Activated CD4-positive, alpha-beta T cell treated with anti-CD3 and anti-CD28 coated beads for 1 hour (primary cell): ENCODE results near the gene U2AF1L4.
"Not testable (repeated sequence)": the region's sequence is repeated elsewhere in the genome, so short reads cannot be mapped to it uniquely, and the experiment has no call there.

Experiments
- DNase-seq: peaks from one replicate; pipeline ENCODE4 v3.0.0-alpha.2; 2020

U2AF1L4 gene

GRCh38 chr19:35739275-35740107, 5.7 kb downstream of the U2AF1L4 start:
- no peak for DNase-seq

DNA sequence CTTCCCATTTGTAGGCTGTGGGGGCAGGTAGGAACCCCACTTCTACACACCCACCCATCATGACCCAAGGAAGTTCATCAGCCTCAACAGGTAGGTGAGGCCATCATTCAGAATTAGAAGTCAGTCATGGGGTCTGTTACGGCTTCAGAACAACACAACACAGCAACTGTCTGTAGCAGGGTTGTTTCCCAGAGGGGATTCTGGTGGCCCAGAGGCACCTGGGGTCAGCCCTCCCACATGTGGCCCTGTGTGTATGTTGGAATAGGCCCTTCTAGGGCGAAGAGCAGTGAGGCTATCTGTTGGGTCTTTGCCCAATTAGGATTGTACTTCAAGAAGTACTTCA, 6.4 kb downstream of the U2AF1L4 start:
- no peak for DNase-seq

- no peak for DNase-seq
Measured at GRCh38 chr19:35738021-35738886, 7.0 kb downstream of the U2AF1L4 start.

DNA sequence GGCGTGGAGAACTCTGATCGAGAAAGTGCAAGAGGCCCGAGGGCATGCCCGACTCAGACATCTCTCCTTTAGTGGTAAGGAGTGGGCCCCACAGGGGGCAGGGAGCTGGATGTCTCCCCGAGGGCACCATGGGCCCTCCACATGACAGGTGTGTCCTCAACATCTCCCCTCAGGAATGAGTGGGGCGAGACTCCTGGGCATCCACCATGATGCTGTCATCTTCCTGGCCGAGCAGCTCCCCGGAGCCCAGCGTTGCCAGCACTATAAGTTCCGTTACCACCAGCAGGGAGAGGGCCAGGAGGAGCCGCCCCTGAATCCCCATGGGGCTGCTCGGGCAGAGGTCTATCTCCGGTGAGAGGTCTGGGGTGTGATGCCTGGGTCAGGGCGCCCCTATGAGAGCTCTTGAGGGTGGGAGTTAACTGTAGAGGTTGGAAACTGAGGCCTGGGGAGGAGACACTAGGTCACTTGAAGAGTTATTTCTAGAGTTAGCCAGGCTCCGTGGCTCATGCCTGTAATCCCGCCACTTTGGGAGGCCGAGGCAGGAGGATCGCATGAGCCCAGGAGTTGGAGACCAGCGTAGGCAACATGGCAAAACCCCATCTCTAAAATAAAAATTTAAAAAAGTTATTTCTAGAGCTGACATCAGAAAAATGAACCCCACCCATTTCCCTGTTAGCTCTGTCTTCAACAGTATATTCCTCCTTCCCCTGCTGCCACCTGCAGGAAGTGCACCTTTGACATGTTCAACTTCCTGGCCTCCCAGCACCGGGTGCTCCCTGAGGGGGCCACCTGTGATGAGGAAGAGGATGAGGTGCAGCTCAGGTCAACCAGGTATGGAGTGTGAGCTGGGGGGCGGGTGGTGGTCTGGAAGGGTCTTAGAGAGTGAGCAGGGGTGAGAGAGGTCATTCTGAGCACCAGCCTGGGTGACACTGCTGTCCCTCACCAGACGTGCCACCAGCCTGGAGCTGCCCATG, 8.0 kb downstream of the U2AF1L4 start:
- no peak for DNase-seq

- no peak for DNase-seq
Measured at GRCh38 chr19:35734889-35735288, 10.3 kb downstream of the U2AF1L4 start.

- DNase-seq: no peak
Measured at GRCh38 chr19:35734273-35734672, 10.9 kb downstream of the U2AF1L4 start.

- no peak for DNase-seq
Measured at GRCh38 chr19:35733180-35734125, 11.8 kb downstream of the U2AF1L4 start.

DNA sequence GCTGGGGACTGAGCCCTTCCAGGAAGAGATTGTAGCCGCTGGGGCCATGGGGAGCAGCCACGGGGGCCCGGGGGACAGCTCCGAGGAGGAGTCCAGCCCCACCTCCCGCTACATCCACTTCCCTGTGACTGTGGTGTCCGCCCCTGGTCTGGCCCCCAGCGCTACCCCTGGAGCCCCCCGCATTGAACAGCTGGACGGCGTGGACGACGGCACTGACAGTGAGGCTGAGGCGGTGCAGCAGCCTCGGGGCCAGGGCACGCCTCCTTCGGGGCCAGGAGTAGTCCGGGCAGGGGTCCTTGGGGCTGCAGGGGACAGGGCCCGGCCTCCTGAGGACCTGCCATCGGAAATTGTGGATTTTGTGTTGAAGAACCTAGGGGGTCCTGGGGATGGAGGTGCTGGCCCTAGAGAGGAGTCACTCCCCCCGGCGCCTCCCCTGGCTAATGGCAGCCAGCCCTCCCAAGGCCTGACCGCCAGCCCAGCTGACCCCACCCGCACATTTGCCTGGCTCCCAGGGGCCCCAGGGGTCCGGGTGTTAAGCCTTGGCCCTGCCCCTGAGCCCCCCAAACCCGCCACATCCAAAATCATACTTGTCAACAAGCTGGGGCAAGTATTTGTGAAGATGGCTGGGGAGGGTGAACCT, 12.6 kb downstream of the U2AF1L4 start:
- DNase-seq: no peak

DNA sequence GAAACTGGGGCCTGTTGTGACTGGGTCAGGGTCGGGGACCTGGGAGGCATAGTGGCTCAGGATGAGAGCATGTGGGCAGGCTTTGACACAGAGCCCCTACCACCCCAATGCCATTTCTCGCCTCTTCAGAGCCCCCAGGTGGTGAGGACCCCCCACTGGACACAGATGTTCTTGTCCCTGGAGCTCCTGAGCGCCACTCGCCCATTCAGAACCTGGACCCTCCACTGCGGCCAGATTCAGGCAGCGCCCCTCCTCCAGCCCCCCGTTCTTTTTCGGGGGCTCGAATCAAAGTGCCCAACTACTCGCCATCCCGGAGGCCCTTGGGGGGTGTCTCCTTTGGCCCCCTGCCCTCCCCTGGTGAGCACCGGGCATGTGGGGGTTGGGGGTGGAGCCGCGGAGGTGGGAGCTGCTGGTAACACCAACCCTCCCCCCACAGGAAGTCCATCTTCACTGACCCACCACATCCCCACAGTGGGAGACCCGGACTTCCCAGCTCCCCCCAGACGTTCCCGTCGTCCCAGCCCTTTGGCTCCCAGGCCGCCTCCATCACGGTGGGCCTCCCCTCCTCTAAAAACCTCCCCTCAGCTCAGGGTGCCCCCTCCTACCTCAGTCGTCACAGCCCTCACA, 13.3 kb downstream of the U2AF1L4 start:
- DNase-seq: no peak

DNA sequence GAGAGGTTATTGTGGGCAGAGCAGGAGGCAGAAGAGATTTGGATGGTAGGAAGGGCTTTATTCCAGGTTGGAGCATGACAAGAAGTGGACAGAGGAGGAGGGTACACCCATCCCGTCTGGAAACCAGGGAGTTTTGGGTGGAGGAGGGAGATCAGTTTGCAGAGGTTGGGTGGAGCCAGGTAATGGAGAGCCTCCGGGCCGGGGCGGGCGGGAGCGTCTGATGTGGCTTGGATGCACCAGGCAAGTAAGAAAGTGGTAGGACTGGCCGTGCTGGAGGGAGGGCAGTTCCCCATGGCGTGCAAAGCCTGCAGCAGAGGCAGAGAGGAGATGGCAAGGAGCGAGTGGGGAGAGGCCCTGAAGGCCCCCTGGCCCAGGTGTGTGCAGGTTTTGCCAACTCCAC, 13.9 kb downstream of the U2AF1L4 start:
- no peak for DNase-seq

DNA sequence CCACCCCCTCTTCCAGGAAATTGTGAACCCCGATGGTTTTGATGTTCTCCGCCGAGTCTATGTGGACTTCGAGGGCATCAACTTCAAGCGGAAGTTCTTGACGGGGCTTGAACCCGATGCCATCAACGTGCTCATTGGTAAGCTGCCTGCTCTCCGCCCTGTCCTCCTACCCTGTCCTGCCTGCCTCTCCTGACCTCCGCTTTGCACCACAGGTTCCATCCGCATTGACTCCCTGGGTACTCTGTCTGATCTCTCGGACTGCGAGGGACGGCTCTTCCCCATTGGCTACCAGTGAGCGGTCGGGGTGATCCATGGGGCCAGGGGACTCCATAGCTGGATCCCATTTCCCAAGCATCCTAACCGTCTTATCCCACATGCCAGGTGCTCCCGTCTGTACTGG, 14.9 kb downstream of the U2AF1L4 start:
- DNase-seq: no peak

GRCh38 chr19:35729763-35730162, 15.5 kb downstream of the U2AF1L4 start:
- no peak for DNase-seq

DNA sequence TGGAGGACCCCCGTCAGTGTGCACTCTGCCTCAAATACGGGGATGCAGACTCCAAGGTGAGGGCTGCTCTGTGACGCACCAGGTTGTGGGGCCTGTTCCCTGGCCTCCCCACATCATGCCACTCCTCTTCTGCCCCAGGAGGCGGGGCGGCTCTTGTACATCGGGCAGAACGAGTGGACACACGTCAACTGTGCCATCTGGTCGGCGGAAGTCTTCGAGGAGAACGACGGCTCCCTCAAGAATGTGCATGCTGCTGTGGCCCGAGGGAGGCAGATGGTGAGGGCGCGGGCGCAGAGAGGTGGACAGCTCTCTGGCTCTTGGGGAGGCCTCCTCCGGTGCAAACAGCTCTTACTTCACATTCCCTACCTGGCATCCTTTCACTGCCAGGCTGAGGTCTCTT, 16.2 kb downstream of the U2AF1L4 start:
- DNase-seq: no peak

GRCh38 chr19:35727956-35728706, 17.1 kb downstream of the U2AF1L4 start:
- DNase-seq: no peak

- DNase-seq: no peak
Measured at GRCh38 chr19:35727053-35727955, 17.9 kb downstream of the U2AF1L4 start.

GRCh38 chr19:35725216-35725861, 19.9 kb downstream of the U2AF1L4 start:
- DNase-seq: no peak

DNA sequence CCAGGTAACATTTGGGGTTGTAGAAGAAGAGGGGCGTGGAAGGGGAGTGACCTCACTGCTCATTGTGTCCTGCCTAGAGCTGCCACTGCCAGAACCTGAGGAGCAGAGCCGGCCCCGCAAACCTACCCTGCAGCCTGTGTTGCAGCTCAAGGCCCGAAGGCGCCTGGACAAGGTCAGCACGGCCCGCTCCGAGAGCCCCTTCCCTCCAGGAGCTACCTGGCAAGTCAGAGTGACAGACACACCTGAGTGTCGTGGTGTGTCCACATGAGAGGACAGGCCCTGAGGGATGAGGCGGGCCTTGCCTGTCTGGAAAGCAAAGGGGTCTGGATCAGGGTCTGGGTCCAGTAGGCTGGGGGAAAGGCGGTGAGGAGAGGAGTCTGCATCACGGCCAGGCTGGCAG, 20.7 kb downstream of the U2AF1L4 start:
- no peak for DNase-seq

- not testable (repeated sequence) for DNase-seq
Measured at GRCh38 chr19:35724132-35724531, 21.1 kb downstream of the U2AF1L4 start.
